NCI-H2107 (cell line): ENCODE data around the gene GOLIM4.
"Not testable (repeated sequence)": the region's sequence is repeated elsewhere in the genome, so short reads cannot be mapped to it uniquely, and the experiment has no call there.

Experiments
- DNase-seq: peaks from one replicate; lab custom pipeline; 2025; lab: John Stamatoyannopoulos, UW

The GOLIM4 gene

DNA sequence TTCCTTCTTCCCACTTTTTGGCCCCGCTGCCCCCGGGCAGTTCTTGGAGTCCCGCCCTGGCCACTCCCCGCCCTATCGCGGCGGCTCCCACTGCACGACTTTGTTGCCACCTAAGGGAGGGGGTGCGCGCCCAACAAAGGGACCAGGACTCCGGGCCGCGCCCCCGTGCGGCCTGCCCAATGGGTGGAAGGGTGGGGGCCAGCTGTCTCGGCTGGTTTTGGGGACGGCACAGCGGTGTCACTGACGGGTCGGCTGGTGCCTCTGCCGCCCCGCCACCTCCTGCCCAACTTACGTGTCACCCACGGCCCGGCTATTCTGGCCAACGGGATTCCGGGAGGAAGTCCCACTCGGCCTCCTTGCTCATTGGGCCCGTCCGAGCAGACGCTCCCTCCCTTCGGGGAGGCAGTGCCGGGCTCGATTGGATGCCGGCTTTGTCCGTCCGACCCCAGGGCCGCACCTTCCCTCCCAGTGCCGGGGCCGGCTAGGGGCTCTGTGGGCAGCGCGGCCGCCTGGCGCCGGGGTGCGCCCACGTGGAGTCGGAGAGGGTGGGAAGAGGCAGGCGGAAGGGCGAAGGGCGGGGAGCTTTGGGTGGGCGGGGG lies at the start of gene GOLIM4:
TSS of gene GOLIM4 (minus strand) at position 314 of the 599 bp plus-strand sequence. CDS start 639 bp downstream, outside the sequence.
- peak; percentile 91 for DNase-seq

- no peak for DNase-seq
These were observed 45.8 kb upstream of the GOLIM4 start for GRCh38 chr3:168141405-168141998.

DNA sequence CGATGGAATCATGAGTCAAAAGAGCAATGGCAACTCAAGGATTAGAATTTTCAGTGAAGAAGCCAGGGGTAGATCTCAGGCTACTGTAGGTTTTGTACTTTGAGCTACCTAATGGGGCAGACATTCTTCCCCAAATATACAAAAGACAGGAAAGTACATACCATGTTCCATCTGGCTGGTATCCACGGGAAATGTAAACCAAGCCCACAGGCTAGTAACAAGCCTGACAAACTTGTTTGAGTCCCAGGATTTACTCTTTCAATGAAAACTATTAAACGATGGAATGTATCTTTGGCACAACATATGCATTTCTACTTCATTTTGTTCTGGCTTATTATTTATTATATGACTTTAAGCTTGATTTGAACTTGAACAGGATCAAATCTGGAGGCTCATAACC lies 44.2 kb upstream of the GOLIM4 start:
- no peak for DNase-seq

DNA sequence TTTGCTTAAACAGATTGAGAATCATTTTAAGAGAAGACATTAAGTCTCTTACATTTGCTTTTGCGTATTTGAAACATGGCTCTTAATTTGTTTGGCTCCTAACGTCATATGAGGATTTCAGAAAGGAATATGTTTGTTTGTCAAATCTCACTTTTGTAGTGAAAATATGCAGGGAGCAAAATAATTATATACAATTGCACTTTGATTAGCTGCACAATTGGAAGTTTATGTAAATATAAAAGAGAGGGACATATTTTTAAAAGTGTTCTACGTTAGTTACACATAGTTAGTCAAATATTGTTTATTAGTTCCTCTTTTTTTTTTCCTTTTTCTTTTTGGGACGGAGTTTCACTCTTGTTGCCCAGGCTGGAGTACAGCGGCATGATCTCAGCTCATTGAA lies 42.7 kb upstream of the GOLIM4 start:
- no peak for DNase-seq

GRCh38 chr3:168134931-168135330 lies 39.2 kb upstream of the GOLIM4 start:
- no peak for DNase-seq

DNA sequence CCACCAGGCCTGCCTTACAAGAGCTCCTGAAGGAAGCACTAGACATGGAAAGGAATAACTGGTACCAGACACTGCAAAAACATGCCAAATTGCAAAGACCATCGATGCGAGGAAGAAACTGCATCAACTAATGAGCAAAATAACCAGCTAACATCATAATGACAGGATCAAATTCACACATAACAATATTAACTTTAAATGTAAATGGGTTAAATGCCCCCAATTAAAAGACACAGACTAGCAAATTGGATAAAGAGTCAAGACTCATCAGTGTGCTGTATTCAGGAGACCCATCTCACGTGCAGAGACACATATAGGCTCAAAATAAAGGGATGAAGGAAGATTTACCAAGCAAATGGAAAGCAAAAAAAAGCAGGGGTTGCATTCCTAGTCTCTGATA lies 34.5 kb upstream of the GOLIM4 start:
- not testable (repeated sequence) for DNase-seq

DNA sequence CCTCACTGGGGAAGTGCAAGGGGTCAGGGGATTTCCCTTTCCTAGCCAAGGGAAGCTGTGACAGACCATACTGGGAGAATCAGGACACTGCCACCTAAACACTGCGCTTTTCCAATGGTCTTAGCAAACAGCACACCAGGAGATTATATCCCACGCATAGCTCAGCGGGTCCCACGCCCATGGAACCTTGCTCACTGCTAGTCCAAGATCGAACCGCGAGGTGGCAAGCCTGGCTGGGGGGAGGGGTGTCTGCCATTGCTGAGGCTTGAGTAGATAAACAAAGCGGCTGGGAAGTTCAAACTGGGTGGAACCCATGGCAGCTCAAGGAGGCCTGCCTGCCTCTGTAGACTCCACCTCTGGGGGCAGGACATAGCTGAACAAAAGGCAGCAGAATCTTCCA lies 32.7 kb upstream of the GOLIM4 start:
- not testable (repeated sequence) for DNase-seq

DNA sequence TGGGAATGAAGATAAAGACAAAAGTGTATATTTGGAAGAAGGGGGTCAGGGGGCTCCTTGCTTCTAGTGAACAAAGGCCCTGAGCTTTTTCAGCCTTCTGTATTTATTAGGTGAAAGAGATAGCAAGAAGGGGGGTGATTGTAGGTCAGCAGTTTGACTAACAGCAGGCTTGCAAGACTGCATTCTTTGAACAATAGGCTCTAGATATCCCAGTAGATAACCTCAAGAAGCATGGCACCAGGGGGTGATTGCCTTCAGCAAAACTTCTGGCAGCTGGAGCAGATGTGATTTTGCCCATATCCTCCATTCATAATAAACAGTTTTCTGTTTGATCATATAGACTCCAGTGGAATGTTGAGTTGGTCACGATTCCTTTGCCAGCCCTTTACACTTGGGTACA lies 31.7 kb upstream of the GOLIM4 start:
- no peak for DNase-seq

GRCh38 chr3:168124791-168125190 lies 29.1 kb upstream of the GOLIM4 start:
- DNase-seq, result no peak

- no peak for DNase-seq
These were observed 28.6 kb upstream of the GOLIM4 start for GRCh38 chr3:168124291-168124690.

DNA sequence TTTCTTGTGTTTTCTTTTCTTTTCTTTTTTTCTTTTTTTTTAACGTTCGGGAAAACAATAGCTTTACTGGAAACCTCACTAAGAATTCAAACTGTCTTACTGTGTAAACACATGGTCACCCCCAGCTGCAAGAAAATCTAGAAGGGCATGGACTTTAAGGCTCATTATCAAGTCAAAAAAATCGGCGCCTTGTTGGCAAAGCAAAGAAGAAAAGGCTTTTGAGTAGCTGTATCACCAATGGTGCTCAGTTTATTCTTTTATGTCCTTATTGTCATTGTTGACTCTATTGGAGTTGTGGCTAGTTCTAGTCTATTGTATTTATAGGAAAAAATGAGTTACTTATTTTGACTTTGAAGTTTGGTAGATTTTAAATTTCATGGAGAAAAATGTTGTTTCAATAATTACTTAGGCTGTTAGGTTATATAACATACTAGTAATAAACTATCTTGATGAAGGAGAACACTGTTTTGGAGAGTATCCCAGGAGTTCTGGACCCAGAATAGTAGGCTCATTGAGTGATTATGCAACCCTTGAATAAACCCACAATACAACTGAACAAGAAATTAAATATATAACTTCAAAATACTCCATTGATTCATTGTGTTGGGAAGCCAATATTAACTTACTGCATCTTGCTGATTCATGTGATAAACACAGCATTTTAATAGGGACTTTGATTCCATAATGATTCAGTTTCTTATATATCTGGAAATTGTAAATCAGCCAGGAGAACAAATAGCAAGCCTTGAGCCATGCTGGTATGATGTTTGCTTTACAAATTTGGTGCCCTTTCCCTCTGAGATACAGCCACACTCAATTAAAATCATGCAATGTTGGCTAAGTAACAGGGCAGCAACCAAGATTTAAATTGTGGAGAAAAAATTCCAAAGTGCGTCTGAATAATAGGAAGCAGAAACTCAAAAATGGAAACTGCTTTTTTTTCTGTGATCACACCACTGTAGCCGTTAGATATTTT lies 27.8 kb upstream of the GOLIM4 start:
- DNase-seq, result no peak

- DNase-seq, result no peak
These were observed 25.7 kb upstream of the GOLIM4 start for GRCh38 chr3:168121184-168122017.

DNA sequence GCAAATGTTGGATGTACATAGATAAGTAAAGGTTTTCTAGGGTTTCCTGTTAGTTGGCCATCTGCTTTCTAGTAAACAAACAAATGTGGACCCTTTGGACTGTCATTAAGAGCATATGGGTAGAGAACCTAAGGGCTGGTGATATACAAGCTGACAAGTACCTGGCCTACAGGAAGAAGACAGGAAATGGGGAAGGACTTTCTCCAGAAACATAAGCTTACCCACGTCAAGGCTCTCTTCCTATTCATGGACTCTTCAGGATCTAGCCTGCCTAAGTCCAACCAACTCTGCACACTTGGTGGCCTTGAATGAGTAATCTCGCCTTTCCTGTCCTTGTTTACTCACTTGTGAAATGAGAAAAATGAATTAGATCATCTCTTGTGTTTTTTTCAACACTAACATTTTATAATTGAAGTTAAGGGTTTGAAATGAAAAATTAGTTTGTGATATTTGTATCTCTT lies 22.2 kb upstream of the GOLIM4 start:
- no peak for DNase-seq

- DNase-seq, result peak; percentile 60
These were observed 21.3 kb upstream of the GOLIM4 start for GRCh38 chr3:168117059-168117458.

- no peak for DNase-seq
These were observed 20.6 kb upstream of the GOLIM4 start for GRCh38 chr3:168116279-168116678.

- no peak for DNase-seq
These were observed 18.1 kb upstream of the GOLIM4 start for GRCh38 chr3:168113848-168114247.

DNA sequence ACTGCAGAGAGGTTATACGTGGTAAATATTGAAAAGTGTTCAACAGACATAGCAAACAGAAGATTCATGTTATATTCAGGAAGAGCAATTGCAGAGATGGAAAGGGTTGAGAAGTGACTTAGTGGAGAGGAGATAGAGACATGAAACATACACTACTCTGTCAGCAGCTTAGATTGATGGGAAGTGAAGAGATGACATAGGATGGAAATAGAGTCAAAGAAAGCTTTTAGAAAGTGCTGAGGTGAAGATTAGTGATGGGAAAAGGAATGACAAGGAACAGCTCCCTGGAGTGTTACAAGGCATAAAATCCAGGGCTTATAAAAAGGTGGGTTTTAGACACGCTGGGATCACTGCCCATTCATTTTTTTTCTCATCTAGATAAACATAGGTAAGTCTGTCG lies 17.2 kb upstream of the GOLIM4 start:
- no peak for DNase-seq

DNA sequence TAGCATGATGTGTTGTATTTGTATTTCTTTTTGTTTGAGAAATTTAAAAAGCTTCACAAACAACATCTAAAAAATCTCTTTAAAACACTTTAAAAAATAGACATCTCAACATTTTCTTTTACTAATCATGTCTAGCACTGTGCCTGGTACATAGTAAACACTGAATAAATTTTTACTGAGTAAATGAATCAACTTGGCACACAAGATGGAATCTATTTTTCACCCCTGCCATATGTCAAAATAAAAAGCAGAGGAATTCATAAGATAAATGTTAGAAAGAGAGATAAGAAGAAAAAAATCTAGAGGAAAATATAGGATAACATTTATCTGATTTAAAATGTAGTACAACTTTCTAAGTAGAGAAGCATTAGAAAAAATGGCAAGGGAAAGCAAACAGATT lies 8.6 kb upstream of the GOLIM4 start:
- no peak for DNase-seq

DNA sequence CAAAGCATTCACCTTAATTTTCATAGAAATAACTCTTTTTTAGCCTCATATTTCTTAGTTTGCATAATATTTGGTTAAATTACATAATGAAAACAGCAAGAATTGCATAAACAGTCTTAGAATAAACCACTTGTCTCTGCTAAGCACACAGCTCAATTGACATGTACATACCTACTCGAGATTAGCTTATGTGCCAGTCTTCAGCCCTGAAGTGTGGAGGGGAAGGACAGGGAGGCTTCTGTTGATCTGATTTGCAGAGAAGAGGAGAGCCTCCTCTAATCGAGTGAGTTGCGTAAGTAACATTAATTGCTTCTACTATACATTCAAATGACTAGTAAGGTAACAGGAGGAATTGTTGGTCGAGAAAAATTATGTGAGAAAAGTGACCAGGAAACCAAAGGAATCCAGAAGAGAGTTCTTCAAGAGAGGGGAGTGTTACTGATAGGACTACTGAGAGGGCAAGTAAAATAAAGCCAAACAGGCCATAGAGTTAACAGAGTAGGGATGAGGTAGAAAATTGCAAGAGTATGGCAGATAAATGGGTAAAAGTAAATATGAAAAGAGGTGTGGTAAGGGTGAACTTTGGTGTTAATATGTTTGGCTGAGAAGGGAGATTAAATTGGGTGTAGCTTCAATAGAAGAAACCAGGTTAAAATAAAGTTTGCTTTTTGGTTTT lies 7.1 kb upstream of the GOLIM4 start:
- no peak for DNase-seq

GRCh38 chr3:168100777-168101492 lies 5.2 kb upstream of the GOLIM4 start:
- DNase-seq, result no peak

GRCh38 chr3:168097381-168097780 lies 1.7 kb upstream of the GOLIM4 start:
- no peak for DNase-seq
